WTC11 (cell line): ENCODE data around the gene TMIE.

Experiments used
- ATF3 ChIP-seq: sonication (generic); formaldehyde crosslinking; conservative IDR thresholded peaks from 2 replicates; pipeline ENCODE4 v1.8.1; 2022; ENCODE audit warnings: mild to moderate bottlenecking, missing genetic modification reagents
- CREB1 ChIP-seq: sonication (generic); formaldehyde crosslinking; IDR thresholded peaks from 2 replicates; pipeline ENCODE4 v1.8.0; 2023; ENCODE audit warnings: mild to moderate bottlenecking, missing genetic modification reagents
- ESRRA ChIP-seq: sonication (generic); formaldehyde crosslinking; IDR thresholded peaks from 2 replicates; pipeline ENCODE4 v1.8.1; 2022; ENCODE audit warnings: mild to moderate bottlenecking, missing genetic modification reagents, borderline replicate concordance
- JUN ChIP-seq: sonication (generic); formaldehyde crosslinking; IDR thresholded peaks from 2 replicates; pipeline ENCODE4 v1.8.0; 2023; ENCODE audit warnings: mild to moderate bottlenecking, missing genetic modification reagents
- MAX ChIP-seq: sonication (generic); formaldehyde crosslinking; IDR thresholded peaks from 2 replicates; pipeline ENCODE4 v1.8.0; 2022; ENCODE audit warnings: mild to moderate bottlenecking, missing genetic modification reagents
- MXD4 ChIP-seq: fragments of 250-450 bp; sonication (Bioruptor Pico); IDR thresholded peaks from 2 replicates; pipeline ENCODE4 v1.8.0; 2021; ENCODE audit warnings: mild to moderate bottlenecking, moderate library complexity, borderline replicate concordance
- NFE2L1 ChIP-seq: sonication (generic); formaldehyde crosslinking; IDR thresholded peaks from 2 replicates; pipeline ENCODE4 v1.8.1; 2023; ENCODE audit warnings: missing genetic modification reagents
- NR2C2 ChIP-seq: sonication (generic); formaldehyde crosslinking; IDR thresholded peaks from 2 replicates; pipeline ENCODE4 v1.8.0; 2022; ENCODE audit warnings: mild to moderate bottlenecking, missing genetic modification reagents
- SP1 ChIP-seq: sonication (generic); formaldehyde crosslinking; conservative IDR thresholded peaks from 2 replicates; pipeline ENCODE4 v1.8.1; 2022; ENCODE audit warnings: missing genetic modification reagents
- ZNF416 ChIP-seq: fragments of 250-450 bp; sonication (Bioruptor Pico); IDR thresholded peaks from 2 replicates; pipeline ENCODE4 v1.9.0; 2021; ENCODE audit warnings: mild to moderate bottlenecking, inconsistent platforms
- TF ChIP-seq, protein P1 (sequence below): fragments of 200-600 bp; IDR thresholded peaks from 2 replicates; pipeline ENCODE4 v1.8.0; 2022; ENCODE audit warnings: antibody characterized with exemption
- TF ChIP-seq, protein P2 (sequence below): sonication (generic); formaldehyde crosslinking; IDR thresholded peaks from 2 replicates; pipeline ENCODE4 v1.8.1; 2022; ENCODE audit warnings: low read depth, missing genetic modification reagents, borderline replicate concordance
- TF ChIP-seq, protein P3 (sequence below): sonication (generic); formaldehyde crosslinking; IDR thresholded peaks from 2 replicates; pipeline ENCODE4 v1.8.1; 2023; ENCODE audit warnings: mild to moderate bottlenecking, missing genetic modification reagents
- TF ChIP-seq, protein P4 (sequence below): sonication (generic); formaldehyde crosslinking; IDR thresholded peaks from 2 replicates; pipeline ENCODE4 v1.8.1; 2023; ENCODE audit warnings: mild to moderate bottlenecking, missing genetic modification reagents, moderate library complexity

- TF ChIP-seq, protein P1, sequence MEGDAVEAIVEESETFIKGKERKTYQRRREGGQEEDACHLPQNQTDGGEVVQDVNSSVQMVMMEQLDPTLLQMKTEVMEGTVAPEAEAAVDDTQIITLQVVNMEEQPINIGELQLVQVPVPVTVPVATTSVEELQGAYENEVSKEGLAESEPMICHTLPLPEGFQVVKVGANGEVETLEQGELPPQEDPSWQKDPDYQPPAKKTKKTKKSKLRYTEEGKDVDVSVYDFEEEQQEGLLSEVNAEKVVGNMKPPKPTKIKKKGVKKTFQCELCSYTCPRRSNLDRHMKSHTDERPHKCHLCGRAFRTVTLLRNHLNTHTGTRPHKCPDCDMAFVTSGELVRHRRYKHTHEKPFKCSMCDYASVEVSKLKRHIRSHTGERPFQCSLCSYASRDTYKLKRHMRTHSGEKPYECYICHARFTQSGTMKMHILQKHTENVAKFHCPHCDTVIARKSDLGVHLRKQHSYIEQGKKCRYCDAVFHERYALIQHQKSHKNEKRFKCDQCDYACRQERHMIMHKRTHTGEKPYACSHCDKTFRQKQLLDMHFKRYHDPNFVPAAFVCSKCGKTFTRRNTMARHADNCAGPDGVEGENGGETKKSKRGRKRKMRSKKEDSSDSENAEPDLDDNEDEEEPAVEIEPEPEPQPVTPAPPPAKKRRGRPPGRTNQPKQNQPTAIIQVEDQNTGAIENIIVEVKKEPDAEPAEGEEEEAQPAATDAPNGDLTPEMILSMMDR: no peak
- TF ChIP-seq, protein P2, sequence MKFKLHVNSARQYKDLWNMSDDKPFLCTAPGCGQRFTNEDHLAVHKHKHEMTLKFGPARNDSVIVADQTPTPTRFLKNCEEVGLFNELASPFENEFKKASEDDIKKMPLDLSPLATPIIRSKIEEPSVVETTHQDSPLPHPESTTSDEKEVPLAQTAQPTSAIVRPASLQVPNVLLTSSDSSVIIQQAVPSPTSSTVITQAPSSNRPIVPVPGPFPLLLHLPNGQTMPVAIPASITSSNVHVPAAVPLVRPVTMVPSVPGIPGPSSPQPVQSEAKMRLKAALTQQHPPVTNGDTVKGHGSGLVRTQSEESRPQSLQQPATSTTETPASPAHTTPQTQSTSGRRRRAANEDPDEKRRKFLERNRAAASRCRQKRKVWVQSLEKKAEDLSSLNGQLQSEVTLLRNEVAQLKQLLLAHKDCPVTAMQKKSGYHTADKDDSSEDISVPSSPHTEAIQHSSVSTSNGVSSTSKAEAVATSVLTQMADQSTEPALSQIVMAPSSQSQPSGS (CRISPR knock-in tag): no peak
- TF ChIP-seq ZNF416 (no peak), CREB1 (CRISPR knock-in tag) (no peak), ATF3 (CRISPR knock-in tag) (no peak), NR2C2 (CRISPR knock-in tag) (no peak), SP1 (CRISPR knock-in tag) (no peak), ESRRA (CRISPR knock-in tag) (no peak), NFE2L1 (CRISPR knock-in tag) (no peak), JUN (CRISPR knock-in tag) (no peak), MXD4 (no peak), MAX (CRISPR knock-in tag) (no peak)
- TF ChIP-seq, protein P3, sequence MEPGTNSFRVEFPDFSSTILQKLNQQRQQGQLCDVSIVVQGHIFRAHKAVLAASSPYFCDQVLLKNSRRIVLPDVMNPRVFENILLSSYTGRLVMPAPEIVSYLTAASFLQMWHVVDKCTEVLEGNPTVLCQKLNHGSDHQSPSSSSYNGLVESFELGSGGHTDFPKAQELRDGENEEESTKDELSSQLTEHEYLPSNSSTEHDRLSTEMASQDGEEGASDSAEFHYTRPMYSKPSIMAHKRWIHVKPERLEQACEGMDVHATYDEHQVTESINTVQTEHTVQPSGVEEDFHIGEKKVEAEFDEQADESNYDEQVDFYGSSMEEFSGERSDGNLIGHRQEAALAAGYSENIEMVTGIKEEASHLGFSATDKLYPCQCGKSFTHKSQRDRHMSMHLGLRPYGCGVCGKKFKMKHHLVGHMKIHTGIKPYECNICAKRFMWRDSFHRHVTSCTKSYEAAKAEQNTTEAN: no peak
- TF ChIP-seq, protein P4, sequence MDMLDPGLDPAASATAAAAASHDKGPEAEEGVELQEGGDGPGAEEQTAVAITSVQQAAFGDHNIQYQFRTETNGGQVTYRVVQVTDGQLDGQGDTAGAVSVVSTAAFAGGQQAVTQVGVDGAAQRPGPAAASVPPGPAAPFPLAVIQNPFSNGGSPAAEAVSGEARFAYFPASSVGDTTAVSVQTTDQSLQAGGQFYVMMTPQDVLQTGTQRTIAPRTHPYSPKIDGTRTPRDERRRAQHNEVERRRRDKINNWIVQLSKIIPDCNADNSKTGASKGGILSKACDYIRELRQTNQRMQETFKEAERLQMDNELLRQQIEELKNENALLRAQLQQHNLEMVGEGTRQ (CRISPR knock-in tag): no peak
Observed at GRCh38 chr3:46684891-46685290, 16.3 kb upstream of the TMIE start.
